A673 (cell line): Measurements from ENCODE around the gene SSTR5. TPM values are rescaled to one million over a fixed set of nuclear protein-coding genes. Genes with fewer than 3 reads are reported as not detected.
A peak's percentile ranks its signal among the peaks of the same experiment; 100 is the strongest.

Source experiments
- BruUV-seq: library from RNA; stranded (reverse); fragments of 400-500 nt; replicated peaks from 2 replicates; lab custom pipeline; 2021; lab: Mats Ljungman, UMichigan
- CTCF ChIA-PET: fragments of 300-600 bp; sonication (Branson Sonifier 250); formaldehyde crosslinking; loops from one replicate; lab custom pipeline; 2022; ENCODE audit warnings: antibody characterized with exemption; lab: Charles Lee
- POLR2A ChIA-PET: fragments of 300-600 bp; sonication (Branson Sonifier 250); formaldehyde crosslinking; loops from one replicate; lab custom pipeline; 2022; ENCODE audit warnings: antibody characterized with exemption; ENCODE audit not compliant: low non-redundant PET; lab: Charles Lee
- DNase-seq: peaks from one replicate; pipeline ENCODE4 v3.0.0-alpha.2; 2015; ENCODE audit warnings: low spot score
- H3K27ac ChIP-seq: fragments of 200-600 bp; sonication (generic); 2 replicates; pipeline ENCODE4 v1.5.1; 2016; ENCODE audit warnings: mixed run types, low read depth, mild to moderate bottlenecking, mixed read lengths, antibody characterized with exemption, low read length; ENCODE audit not compliant: poor library complexity, severe bottlenecking
- H3K27me3 ChIP-seq: fragments of 200-600 bp; sonication (generic); replicated peaks from 2 replicates; pipeline ENCODE4 v1.6.1; 2017; ENCODE audit warnings: mixed run types, low read depth, mild to moderate bottlenecking, mixed read lengths, antibody characterized with exemption, low read length; ENCODE audit not compliant: insufficient read depth, poor library complexity
- H3K36me3 ChIP-seq: fragments of 200-600 bp; sonication (generic); 2 replicates; pipeline ENCODE4 v1.6.1; 2016; ENCODE audit warnings: mixed run types, mild to moderate bottlenecking, mixed read lengths, antibody characterized with exemption, low read length; ENCODE audit not compliant: insufficient read depth, poor library complexity, severe bottlenecking
- H3K4me1 ChIP-seq: fragments of 200-600 bp; sonication (generic); 2 replicates; pipeline ENCODE4 v1.6.1; 2017; ENCODE audit warnings: mixed run types, mild to moderate bottlenecking, mixed read lengths, antibody characterized with exemption, low read length; ENCODE audit not compliant: insufficient read depth, poor library complexity, severe bottlenecking
- H3K4me3 ChIP-seq: fragments of 200-600 bp; sonication (generic); 2 replicates; pipeline ENCODE4 v1.5.1; 2016; ENCODE audit warnings: low read depth, mixed run types, mild to moderate bottlenecking, mixed read lengths, low read length; ENCODE audit not compliant: poor library complexity, severe bottlenecking
- H3K9me3 ChIP-seq: fragments of 200-600 bp; sonication (generic); 2 replicates; pipeline ENCODE4 v1.6.1; 2016; ENCODE audit warnings: mixed run types, low read depth, mild to moderate bottlenecking, mixed read lengths, antibody characterized with exemption, low read length; ENCODE audit not compliant: poor library complexity, severe bottlenecking
- EZH2 ChIP-seq: fragments of 200-600 bp; sonication (generic); IDR thresholded peaks from 2 replicates; pipeline ENCODE4 v1.6.1; 2017; ENCODE audit warnings: borderline replicate concordance, low read depth, mild to moderate bottlenecking, mixed read lengths, antibody characterized with exemption, low read length; ENCODE audit not compliant: poor library complexity, severe bottlenecking
- intact Hi-C: fragments of 100-400 bp; cut with micrococcal nuclease; formaldehyde crosslinking; loops from one replicate; pipeline ENCODE4 v1.10.0; 2022; ENCODE audit not compliant: unreplicated experiment
- total RNA-seq: library from RNA; stranded (reverse); gene quantifications from 2 replicates; pipeline ENCODE4 v1.2.3, GENCODE V29; 2021
- TF ChIP-seq, protein P1 (sequence below): fragments of 300-800, 200-600 bp; sonication (generic); conservative IDR thresholded peaks from 2 replicates; pipeline ENCODE4 v1.5.1; 2017; ENCODE audit warnings: low read depth, mild to moderate bottlenecking, antibody characterized with exemption, low read length, moderate library complexity, mixed read lengths

The SSTR5 gene
- total RNA-seq, 1 experiment from 2014 or later, result not detected

DNA sequence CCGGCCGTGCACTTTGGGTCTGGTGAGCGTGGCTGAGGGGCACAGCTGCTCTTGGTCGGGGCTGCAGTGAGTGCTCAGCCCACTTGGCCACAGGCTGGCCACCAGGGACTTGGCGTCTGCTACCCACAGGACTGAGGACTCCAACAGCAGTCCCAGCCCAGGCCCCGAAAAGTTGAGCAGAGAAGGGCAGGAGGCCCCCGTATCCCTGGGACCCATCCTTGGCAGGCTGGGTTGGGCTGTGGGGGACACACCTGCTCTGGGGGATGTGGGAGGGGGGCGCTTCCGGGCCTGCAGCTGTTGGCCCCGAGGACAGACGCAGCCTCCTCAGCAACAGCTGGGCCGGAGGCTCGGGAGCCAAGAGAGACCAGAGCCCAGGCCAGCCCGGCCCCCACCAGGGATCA is 19.4 kb upstream of the SSTR5 start:
- H3K4me3 ChIP-seq, result no peak overlapping the region
- ChIA-PET CTCF (no interaction called here), POLR2A (no interaction called here)
- TF ChIP-seq, protein P1, sequence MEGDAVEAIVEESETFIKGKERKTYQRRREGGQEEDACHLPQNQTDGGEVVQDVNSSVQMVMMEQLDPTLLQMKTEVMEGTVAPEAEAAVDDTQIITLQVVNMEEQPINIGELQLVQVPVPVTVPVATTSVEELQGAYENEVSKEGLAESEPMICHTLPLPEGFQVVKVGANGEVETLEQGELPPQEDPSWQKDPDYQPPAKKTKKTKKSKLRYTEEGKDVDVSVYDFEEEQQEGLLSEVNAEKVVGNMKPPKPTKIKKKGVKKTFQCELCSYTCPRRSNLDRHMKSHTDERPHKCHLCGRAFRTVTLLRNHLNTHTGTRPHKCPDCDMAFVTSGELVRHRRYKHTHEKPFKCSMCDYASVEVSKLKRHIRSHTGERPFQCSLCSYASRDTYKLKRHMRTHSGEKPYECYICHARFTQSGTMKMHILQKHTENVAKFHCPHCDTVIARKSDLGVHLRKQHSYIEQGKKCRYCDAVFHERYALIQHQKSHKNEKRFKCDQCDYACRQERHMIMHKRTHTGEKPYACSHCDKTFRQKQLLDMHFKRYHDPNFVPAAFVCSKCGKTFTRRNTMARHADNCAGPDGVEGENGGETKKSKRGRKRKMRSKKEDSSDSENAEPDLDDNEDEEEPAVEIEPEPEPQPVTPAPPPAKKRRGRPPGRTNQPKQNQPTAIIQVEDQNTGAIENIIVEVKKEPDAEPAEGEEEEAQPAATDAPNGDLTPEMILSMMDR, result no peak
- no peak for TF ChIP-seq EZH2
- peaks cover 7% of the 10 kb centered on the region for H3K4me1 ChIP-seq
- H3K9me3 ChIP-seq, result no peaks in the 10 kb centered on the region
- no peaks in the 10 kb centered on the region for H3K27me3 ChIP-seq
- H3K36me3 ChIP-seq, result no peaks in the 10 kb centered on the region
- intact Hi-C loops, result loop anchor here (10.0 kb wide), 1 partner anchor 338 kb away; the partner anchor contains the start of gene METRN
- no TSS peak for BruUV-seq
- H3K27ac ChIP-seq, result no peak overlapping the region
- no peak for DNase-seq

DNA sequence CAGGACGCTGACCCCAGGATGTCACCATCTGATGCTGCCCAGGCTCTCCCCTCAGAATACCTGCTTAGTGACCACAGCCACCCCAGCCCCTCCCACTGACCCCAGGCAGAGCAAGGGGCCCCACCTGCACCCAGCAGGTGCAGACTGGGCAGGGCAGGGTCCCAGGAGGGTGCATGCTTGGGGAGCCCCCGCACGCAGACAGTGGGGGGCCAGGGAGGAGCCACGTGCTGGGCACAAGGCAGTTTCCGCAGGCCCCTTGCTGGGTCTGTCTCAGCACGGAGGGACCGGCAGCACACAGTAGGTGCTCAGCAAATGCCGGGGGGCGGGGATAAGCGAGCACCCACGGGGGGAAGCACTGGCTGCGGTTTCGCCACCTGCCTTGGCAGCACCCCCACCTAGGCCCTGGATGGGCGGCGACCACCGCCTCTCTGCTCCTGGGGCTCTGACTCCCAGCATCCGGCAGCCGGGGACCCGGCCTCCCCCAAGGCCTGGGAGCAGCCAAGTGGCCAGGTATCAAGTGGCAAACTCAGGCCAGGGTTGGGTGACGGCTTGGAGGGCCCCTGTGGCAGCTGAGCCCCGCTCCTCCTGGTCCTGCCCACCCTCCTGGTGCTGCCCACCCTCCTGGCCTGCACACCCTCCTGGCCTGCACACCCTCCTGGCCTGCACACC is 18.7 kb upstream of the SSTR5 start:
- ChIA-PET POLR2A (no interaction called here), CTCF (no interaction called here)
- Histone ChIP-seq H3K4me1 (peaks cover 3% of the 10 kb centered on the region), H3K27ac (no peak overlapping the region), H3K4me3 (no peak overlapping the region), H3K27me3 (no peaks in the 10 kb centered on the region), H3K36me3 (no peaks in the 10 kb centered on the region), H3K9me3 (no peaks in the 10 kb centered on the region)
- no peak for DNase-seq
- intact Hi-C loops, result loop anchor here (2.0 to 10.0 kb wide), 2 partner anchors 241 to 339 kb away; partner anchors contain the start of gene METRN
- TF ChIP-seq EZH2, result no peak
- TF ChIP-seq, protein P1, result no peak
- BruUV-seq, result no TSS peak

DNA sequence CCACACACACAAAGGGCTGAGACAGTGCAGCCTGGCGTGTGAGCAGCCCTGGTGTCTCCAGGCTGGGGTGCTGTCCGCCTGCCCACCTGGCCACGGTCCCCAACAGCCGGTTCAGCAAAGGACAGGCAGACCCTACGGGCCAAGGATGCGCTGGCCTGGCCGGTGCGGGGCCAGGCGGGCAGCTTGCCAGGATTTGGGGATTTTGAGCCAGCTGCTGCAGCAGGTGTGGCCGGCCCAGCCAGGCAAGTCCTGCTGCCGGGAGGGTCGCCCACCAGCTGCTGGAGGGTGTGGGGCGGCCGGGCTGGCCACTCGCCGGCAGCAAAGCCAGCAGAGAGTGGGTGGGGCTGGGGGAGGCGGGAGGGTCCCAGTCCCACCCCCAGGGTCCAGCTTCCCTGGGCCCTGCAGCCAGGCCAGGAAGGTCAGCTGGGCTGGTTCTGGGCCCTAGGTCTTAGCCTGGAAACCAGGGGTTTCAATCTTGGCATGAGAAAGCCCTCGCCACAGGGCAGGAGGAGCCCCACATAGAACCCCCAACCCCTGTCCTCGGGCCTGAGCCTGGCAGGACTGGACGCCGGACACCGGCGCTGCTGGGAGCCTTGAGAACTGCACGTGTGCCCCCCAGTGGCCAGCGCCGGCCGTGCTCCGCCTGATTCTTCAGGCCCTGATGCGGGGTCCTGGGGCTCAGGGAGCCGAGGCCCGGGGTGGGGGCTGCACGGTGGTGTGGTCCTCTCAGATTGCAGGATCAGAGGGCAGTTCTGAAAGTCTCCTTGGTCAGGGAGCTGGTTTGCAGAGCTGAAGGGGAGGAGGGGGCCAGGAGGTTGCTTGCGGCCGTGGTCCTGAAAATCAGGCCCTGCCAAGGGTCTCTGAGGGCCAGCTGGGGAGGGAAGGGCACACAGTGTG is 17.6 kb upstream of the SSTR5 start:
- Histone ChIP-seq H3K4me3 (no peak overlapping the region), H3K27ac (no peak overlapping the region), H3K4me1 (no peaks in the 10 kb centered on the region), H3K9me3 (no peaks in the 10 kb centered on the region), H3K27me3 (no peaks in the 10 kb centered on the region), H3K36me3 (no peaks in the 10 kb centered on the region)
- CTCF ChIA-PET, result interaction anchor here (0.6 kb wide), 1 partner anchor 246 kb away, joined by 5 read pairs; no protein-coding TSS in a partner anchor
- POLR2A ChIA-PET, result no interaction called here
- intact Hi-C loops, result loop anchor here (2.0 to 10.0 kb wide), 3 partner anchors 42 to 340 kb away; partner anchors contain the start of genes C1QTNF8 and METRN
- BruUV-seq, result no TSS peak
- peak; percentile 50 for DNase-seq
- TF ChIP-seq, protein P1, result peak; percentile 90
- no peak for TF ChIP-seq EZH2
